Measurements from ENCODE around the gene FBXO30.

DNA sequence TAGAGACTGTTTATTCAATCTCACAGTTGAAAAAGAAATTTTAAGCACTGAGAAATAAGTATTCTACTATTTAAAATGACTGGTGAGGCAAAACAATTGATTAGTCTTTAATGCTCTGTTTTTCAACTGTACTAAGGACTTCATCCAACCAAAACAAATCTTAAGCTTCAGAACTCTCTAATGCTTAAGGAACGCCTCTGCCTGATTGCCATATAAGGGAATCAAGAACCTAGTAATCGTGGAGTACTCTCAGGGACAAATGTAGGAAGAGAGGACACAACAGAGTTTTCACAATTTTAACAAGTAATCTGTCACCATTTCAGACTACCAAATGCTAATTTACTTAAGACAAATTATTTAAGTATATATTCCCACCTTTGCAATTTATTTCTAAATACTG lies 16.1 kb downstream of the FBXO30 start:
- TF ChIP-seq POLR2A (IDR thresholded peaks at IDR 0.05) = no peak
- TF ChIP-seq, protein P1, sequence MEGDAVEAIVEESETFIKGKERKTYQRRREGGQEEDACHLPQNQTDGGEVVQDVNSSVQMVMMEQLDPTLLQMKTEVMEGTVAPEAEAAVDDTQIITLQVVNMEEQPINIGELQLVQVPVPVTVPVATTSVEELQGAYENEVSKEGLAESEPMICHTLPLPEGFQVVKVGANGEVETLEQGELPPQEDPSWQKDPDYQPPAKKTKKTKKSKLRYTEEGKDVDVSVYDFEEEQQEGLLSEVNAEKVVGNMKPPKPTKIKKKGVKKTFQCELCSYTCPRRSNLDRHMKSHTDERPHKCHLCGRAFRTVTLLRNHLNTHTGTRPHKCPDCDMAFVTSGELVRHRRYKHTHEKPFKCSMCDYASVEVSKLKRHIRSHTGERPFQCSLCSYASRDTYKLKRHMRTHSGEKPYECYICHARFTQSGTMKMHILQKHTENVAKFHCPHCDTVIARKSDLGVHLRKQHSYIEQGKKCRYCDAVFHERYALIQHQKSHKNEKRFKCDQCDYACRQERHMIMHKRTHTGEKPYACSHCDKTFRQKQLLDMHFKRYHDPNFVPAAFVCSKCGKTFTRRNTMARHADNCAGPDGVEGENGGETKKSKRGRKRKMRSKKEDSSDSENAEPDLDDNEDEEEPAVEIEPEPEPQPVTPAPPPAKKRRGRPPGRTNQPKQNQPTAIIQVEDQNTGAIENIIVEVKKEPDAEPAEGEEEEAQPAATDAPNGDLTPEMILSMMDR (IDR thresholded peaks at IDR 0.05) = no peak

Data from lower leg skin (tissue), 3 donors.